Muscle layer of duodenum (tissue), 2 donors: ENCODE data around the gene GCNT3.

Source experiments
- H3K27ac ChIP-seq: one replicate; pipeline ENCODE4 v1.7.0; 2013; ENCODE audit warnings: mild to moderate bottlenecking, low read length
- H3K27me3 ChIP-seq: one replicate; pipeline ENCODE4 v1.7.0; 2013; ENCODE audit warnings: low read depth, mild to moderate bottlenecking, control low read depth, low read length
- H3K36me3 ChIP-seq, 2 donors: one replicate each; pipeline ENCODE4 v1.7.0; 2013; ENCODE audit warnings: low read length in 2 of 2, control low read depth in 1 of 2, mild to moderate bottlenecking in 1 of 2; ENCODE audit not compliant: insufficient read depth in 2 of 2, control insufficient read depth in 1 of 2
- H3K4me1 ChIP-seq, 2 donors: one replicate each; pipeline ENCODE4 v1.7.0; 2013; ENCODE audit warnings: low read length in 2 of 2, mild to moderate bottlenecking in 2 of 2, control low read depth in 1 of 2, moderate library complexity in 1 of 2; ENCODE audit not compliant: insufficient read depth in 2 of 2, control insufficient read depth in 1 of 2
- H3K4me3 ChIP-seq, 2 donors: one replicate each; pipeline ENCODE4 v1.7.0; 2013; ENCODE audit warnings: low read length in 2 of 2, low read depth in 1 of 2, mild to moderate bottlenecking in 1 of 2
- H3K9me3 ChIP-seq, 2 donors: one replicate each; pipeline ENCODE4 v1.7.0; 2013; ENCODE audit warnings: low read length in 2 of 2, control low read depth in 1 of 2, mild to moderate bottlenecking in 1 of 2; ENCODE audit not compliant: control insufficient read depth in 1 of 2
- donor health status: healthy.

GCNT3 gene

DNA sequence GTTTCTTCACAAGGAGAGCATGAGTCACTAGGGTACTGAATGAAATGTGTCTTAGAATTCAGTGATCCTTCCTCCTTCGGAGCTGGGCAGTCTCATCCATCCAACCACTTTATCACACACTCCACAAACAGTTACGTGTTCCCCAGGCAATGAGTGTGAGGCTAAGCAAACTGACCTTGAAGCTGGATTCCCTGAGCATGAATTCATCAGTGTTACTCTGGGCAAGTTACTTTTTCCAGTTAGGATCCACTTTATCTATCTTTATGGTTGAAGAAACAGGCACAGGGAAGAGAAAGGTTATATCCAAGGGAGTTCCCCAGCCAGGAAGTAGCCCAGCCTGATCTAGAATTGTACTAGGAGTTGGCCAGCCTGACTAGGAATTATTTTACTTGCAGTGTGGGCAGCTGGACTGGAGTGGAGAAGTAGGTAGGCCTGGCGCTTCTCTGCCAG, 17.1 kb upstream of the GCNT3 start:
- Histone ChIP-seq H3K36me3 (no peaks in the 10 kb centered on the region), H3K27me3 (no peaks in the 10 kb centered on the region), H3K27ac (peak overlapping the region; percentile 49), H3K9me3 (no peaks in the 10 kb centered on the region), H3K4me3 (no peak overlapping the region), H3K4me1 (no peaks in the 10 kb centered on the region)

DNA sequence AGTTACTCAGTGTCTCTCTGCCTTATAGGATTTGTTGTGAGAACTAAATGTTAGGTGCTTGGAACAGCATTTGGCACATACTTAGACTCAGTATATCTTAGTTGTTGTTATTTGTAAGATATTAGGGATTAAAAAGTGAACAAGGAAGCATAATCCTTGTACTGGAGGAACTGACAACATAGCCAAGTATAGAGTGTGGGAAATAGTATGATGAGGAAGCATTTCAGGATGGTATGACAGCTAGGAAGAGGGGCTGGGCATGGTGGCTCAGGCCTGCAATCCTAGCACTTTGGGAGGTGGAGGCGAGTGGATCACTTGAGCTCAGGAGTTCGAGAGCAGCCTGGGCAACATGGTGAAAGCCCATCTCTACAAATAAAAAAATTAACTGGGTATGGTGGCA, 16.6 kb upstream of the GCNT3 start:
- no peaks in the 10 kb centered on the region for H3K9me3 ChIP-seq
- H3K27ac ChIP-seq = peak overlapping the region; percentile 49
- no peaks in the 10 kb centered on the region for H3K4me1 ChIP-seq
- H3K4me3 ChIP-seq = no peak overlapping the region
- no peaks in the 10 kb centered on the region for H3K36me3 ChIP-seq
- H3K27me3 ChIP-seq = no peaks in the 10 kb centered on the region

DNA sequence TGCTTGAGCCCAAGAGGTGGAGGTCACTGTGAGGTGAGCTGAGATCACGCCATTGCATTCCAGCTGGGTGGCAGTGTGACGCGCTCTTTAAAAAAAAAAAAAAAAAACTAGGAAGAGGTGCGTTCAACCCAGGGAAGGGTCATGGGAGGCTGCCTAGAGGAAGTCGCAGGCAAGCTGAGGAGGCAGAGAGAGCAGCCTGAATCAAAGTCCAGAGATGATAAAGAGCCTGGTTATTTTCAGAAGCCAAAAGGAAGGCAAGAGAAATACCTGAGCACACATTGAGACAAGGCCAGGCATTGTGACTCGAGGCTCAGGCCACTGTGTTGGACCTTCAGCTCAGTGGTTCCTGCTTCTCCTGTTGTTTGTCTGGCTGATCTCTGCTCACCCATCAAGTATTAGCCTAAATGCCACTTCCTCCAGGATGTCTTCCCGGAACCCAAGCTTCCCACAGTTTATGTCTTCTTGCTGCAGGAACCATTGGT, 16.1 kb upstream of the GCNT3 start:
- Histone ChIP-seq H3K27me3 (no peaks in the 10 kb centered on the region), H3K4me1 (no peaks in the 10 kb centered on the region), H3K4me3 (no peak overlapping the region), H3K9me3 (no peaks in the 10 kb centered on the region), H3K36me3 (no peaks in the 10 kb centered on the region), H3K27ac (peak overlapping the region; percentile 6)

GRCh38 chr15:59596640-59597039, 14.9 kb upstream of the GCNT3 start:
- H3K9me3 ChIP-seq = peaks cover 0 to 4% of the 10 kb centered on the region in 2 donors
- H3K27ac ChIP-seq = no peak overlapping the region
- H3K4me1 ChIP-seq = no peaks in the 10 kb centered on the region
- no peaks in the 10 kb centered on the region for H3K36me3 ChIP-seq
- H3K27me3 ChIP-seq = no peaks in the 10 kb centered on the region
- no peak overlapping the region for H3K4me3 ChIP-seq

GRCh38 chr15:59598461-59598860, 13.1 kb upstream of the GCNT3 start:
- no peak overlapping the region for H3K4me3 ChIP-seq
- no peaks in the 10 kb centered on the region for H3K36me3 ChIP-seq
- H3K4me1 ChIP-seq = no peaks in the 10 kb centered on the region
- H3K27me3 ChIP-seq = no peaks in the 10 kb centered on the region
- no peak overlapping the region for H3K27ac ChIP-seq
- H3K9me3 ChIP-seq = peaks cover 0 to 12% of the 10 kb centered on the region in 2 donors

- H3K9me3 ChIP-seq = peaks cover 0 to 20% of the 10 kb centered on the region in 2 donors
- no peaks in the 10 kb centered on the region for H3K27me3 ChIP-seq
- H3K36me3 ChIP-seq = no peaks in the 10 kb centered on the region
- no peaks in the 10 kb centered on the region for H3K4me1 ChIP-seq
- no peak overlapping the region for H3K4me3 ChIP-seq
- H3K27ac ChIP-seq = no peak overlapping the region
Measured at GRCh38 chr15:59605994-59606393, 5.6 kb upstream of the GCNT3 start.

GRCh38 chr15:59609730-59610712, 1.6 kb upstream of the GCNT3 start:
- Histone ChIP-seq H3K27ac (no peak overlapping the region), H3K36me3 (no peaks in the 10 kb centered on the region), H3K27me3 (no peaks in the 10 kb centered on the region), H3K4me3 (no peak overlapping the region), H3K4me1 (no peaks in the 10 kb centered on the region), H3K9me3 (no peaks in the 10 kb centered on the region)

- H3K4me3 ChIP-seq = peak overlapping the region in 1 of 2 donors; percentile 16
- H3K27ac ChIP-seq = no peak overlapping the region
- no peaks in the 10 kb centered on the region for H3K36me3 ChIP-seq
- H3K9me3 ChIP-seq = no peaks in the 10 kb centered on the region
- no peaks in the 10 kb centered on the region for H3K4me1 ChIP-seq
- H3K27me3 ChIP-seq = no peaks in the 10 kb centered on the region
Measured at GRCh38 chr15:59614153-59614552, 2.6 kb downstream of the GCNT3 start.

- H3K4me3 ChIP-seq = no peak overlapping the region
- H3K27me3 ChIP-seq = no peaks in the 10 kb centered on the region
- no peaks in the 10 kb centered on the region for H3K9me3 ChIP-seq
- peak overlapping the region; percentile 55 for H3K27ac ChIP-seq
- no peaks in the 10 kb centered on the region for H3K36me3 ChIP-seq
- H3K4me1 ChIP-seq = no peaks in the 10 kb centered on the region
Measured at GRCh38 chr15:59615661-59616060, 4.1 kb downstream of the GCNT3 start.

GRCh38 chr15:59616379-59616778, 4.8 kb downstream of the GCNT3 start:
- Histone ChIP-seq H3K9me3 (no peaks in the 10 kb centered on the region), H3K4me3 (peak overlapping the region in 1 of 2 donors; percentile 35), H3K27ac (peak overlapping the region; percentile 55), H3K4me1 (no peaks in the 10 kb centered on the region), H3K36me3 (no peaks in the 10 kb centered on the region), H3K27me3 (no peaks in the 10 kb centered on the region)

GRCh38 chr15:59618406-59618805, 6.8 kb downstream of the GCNT3 start:
- no peak overlapping the region for H3K27ac ChIP-seq
- H3K36me3 ChIP-seq = no peaks in the 10 kb centered on the region
- no peaks in the 10 kb centered on the region for H3K27me3 ChIP-seq
- no peak overlapping the region for H3K4me3 ChIP-seq
- no peaks in the 10 kb centered on the region for H3K4me1 ChIP-seq
- H3K9me3 ChIP-seq = no peaks in the 10 kb centered on the region
